Panc1 (cell line): ENCODE data around the gene DCAF11.

Source experiments
- POLR2AphosphoS5 ChIP-seq: IDR thresholded peaks from 2 replicates; pipeline ENCODE4 v1.6.1; 2012; ENCODE audit warnings: mild to moderate bottlenecking, low read depth, low read length, moderate library complexity
- SIN3A ChIP-seq: IDR thresholded peaks from 2 replicates; pipeline ENCODE4 v1.6.1; 2012; ENCODE audit warnings: low read depth, mild to moderate bottlenecking, low read length, moderate library complexity, borderline replicate concordance; ENCODE audit not compliant: insufficient read depth
- TCF7L2 ChIP-seq: IDR thresholded peaks from 2 replicates; pipeline ENCODE4 v1.6.1; 2011; ENCODE audit warnings: mild to moderate bottlenecking, low read depth, low read length, inconsistent platforms
- TF ChIP-seq, protein P1 (sequence below): fragments of 450-650 bp; IDR thresholded peaks from 2 replicates; pipeline ENCODE4 v1.5.1; 2017; ENCODE audit warnings: mild to moderate bottlenecking
- TF ChIP-seq, protein P2 (sequence below), 2 experiments: IDR thresholded peaks; 2 replicates each; pipeline ENCODE4 v1.6.1; 2011 to 2012; ENCODE audit warnings: low read depth in 2 of 2, control low read depth in 1 of 2, low read length in 1 of 2, mild to moderate bottlenecking in 1 of 2, moderate library complexity in 1 of 2; ENCODE audit not compliant: insufficient read depth in 1 of 2

DNA sequence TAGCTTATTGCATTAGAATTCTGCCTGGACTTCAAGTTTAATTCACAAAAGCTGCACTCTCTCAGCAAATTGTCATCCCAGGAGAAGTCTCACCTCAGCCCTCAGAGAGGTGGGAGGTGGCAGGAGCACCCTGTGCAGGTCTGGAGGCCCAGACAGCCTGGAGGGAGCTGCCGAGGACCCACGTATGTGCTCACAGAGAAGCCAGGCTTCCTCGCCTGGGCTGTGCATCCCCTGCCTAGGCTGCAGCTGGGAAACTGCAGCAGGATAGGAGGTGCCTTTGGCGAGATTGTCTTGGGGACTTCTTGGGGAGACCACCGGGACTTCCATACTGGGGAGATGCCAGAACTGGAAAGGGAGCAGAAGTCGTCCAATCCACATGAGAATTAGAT lies 34.4 kb upstream of the DCAF11 start:
- TF ChIP-seq, protein P1, sequence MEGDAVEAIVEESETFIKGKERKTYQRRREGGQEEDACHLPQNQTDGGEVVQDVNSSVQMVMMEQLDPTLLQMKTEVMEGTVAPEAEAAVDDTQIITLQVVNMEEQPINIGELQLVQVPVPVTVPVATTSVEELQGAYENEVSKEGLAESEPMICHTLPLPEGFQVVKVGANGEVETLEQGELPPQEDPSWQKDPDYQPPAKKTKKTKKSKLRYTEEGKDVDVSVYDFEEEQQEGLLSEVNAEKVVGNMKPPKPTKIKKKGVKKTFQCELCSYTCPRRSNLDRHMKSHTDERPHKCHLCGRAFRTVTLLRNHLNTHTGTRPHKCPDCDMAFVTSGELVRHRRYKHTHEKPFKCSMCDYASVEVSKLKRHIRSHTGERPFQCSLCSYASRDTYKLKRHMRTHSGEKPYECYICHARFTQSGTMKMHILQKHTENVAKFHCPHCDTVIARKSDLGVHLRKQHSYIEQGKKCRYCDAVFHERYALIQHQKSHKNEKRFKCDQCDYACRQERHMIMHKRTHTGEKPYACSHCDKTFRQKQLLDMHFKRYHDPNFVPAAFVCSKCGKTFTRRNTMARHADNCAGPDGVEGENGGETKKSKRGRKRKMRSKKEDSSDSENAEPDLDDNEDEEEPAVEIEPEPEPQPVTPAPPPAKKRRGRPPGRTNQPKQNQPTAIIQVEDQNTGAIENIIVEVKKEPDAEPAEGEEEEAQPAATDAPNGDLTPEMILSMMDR: no peak
- TF ChIP-seq TCF7L2 (no peak), SIN3A (no peak), POLR2AphosphoS5 (no peak)
- TF ChIP-seq, protein P2, sequence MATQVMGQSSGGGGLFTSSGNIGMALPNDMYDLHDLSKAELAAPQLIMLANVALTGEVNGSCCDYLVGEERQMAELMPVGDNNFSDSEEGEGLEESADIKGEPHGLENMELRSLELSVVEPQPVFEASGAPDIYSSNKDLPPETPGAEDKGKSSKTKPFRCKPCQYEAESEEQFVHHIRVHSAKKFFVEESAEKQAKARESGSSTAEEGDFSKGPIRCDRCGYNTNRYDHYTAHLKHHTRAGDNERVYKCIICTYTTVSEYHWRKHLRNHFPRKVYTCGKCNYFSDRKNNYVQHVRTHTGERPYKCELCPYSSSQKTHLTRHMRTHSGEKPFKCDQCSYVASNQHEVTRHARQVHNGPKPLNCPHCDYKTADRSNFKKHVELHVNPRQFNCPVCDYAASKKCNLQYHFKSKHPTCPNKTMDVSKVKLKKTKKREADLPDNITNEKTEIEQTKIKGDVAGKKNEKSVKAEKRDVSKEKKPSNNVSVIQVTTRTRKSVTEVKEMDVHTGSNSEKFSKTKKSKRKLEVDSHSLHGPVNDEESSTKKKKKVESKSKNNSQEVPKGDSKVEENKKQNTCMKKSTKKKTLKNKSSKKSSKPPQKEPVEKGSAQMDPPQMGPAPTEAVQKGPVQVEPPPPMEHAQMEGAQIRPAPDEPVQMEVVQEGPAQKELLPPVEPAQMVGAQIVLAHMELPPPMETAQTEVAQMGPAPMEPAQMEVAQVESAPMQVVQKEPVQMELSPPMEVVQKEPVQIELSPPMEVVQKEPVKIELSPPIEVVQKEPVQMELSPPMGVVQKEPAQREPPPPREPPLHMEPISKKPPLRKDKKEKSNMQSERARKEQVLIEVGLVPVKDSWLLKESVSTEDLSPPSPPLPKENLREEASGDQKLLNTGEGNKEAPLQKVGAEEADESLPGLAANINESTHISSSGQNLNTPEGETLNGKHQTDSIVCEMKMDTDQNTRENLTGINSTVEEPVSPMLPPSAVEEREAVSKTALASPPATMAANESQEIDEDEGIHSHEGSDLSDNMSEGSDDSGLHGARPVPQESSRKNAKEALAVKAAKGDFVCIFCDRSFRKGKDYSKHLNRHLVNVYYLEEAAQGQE (IDR thresholded peaks at IDR 0.05; ENCODE audit: insufficient read depth in 1 of 2, low read depth in 2 of 2, low read length in 1 of 2): no peak
